ENCODE results near the gene MYO7A. TPM values are rescaled to one million over a fixed set of nuclear protein-coding genes. Genes with fewer than 3 reads are reported as not detected.

The MYO7A gene
- total RNA-seq, 2 experiments from 2014 or later: 0.61 to 0.63 TPM

- H3K9me3 ChIP-seq (ENCODE audit: control insufficient read depth in 1 of 2, insufficient read depth in 1 of 2, low read length in 2 of 2): no peaks in the 10 kb centered on the region
- Mint-ChIP-seq H3K4me1 (ENCODE audit: low read depth) (no peaks in the 10 kb centered on the region), H3K27ac (no peak overlapping the region), H3K27me3 (no peaks in the 10 kb centered on the region), H3K9me3 (no peaks in the 10 kb centered on the region), H3K4me3 (no peak overlapping the region), H3K36me3 (ENCODE audit: low read depth) (no peaks in the 10 kb centered on the region)
- no peak for TF ChIP-seq CTCF (IDR thresholded peaks at IDR 0.05)
- no peak for ATAC-seq (ENCODE audit: poor library complexity)
- H3K27me3 ChIP-seq (ENCODE audit: control insufficient read depth in 1 of 2, insufficient read depth in 2 of 2, low read length in 2 of 2): no peaks in the 10 kb centered on the region
- no peaks in the 10 kb centered on the region for H3K36me3 ChIP-seq (ENCODE audit: insufficient read depth, low read length)
- no peak for DNase-seq
- ChIA-PET POLR2A (no interaction called here), CTCF (no interaction called here)
- H3K4me1 ChIP-seq (ENCODE audit: insufficient read depth, low read length): no peaks in the 10 kb centered on the region
- H3K4me3 ChIP-seq (ENCODE audit: low read length): no peak overlapping the region
- intact Hi-C loops (cut with DNase I, micrococcal nuclease): no loop called here
- no peak overlapping the region for H3K27ac ChIP-seq (ENCODE audit: low read depth in 1 of 2, low read length in 2 of 2)
These were observed 116.4 kb downstream of the MYO7A start for GRCh38 chr11:77244277-77245027.

- no peak for DNase-seq
- no peak overlapping the region for H3K4me3 ChIP-seq (ENCODE audit: low read length)
- no peak for TF ChIP-seq CTCF (IDR thresholded peaks at IDR 0.05)
- H3K4me3 Mint-ChIP-seq: no peak overlapping the region
- no peak overlapping the region for H3K27ac ChIP-seq (ENCODE audit: low read depth in 1 of 2, low read length in 2 of 2)
- no peaks in the 10 kb centered on the region for H3K4me1 Mint-ChIP-seq (ENCODE audit: low read depth)
- H3K4me1 ChIP-seq (ENCODE audit: insufficient read depth, low read length): no peaks in the 10 kb centered on the region
- H3K36me3 ChIP-seq (ENCODE audit: insufficient read depth, low read length): no peaks in the 10 kb centered on the region
- H3K9me3 Mint-ChIP-seq: peaks cover 13% of the 10 kb centered on the region
- H3K9me3 ChIP-seq (ENCODE audit: control insufficient read depth in 1 of 2, insufficient read depth in 1 of 2, low read length in 2 of 2): peaks cover 0 to 17% of the 10 kb centered on the region in 2 experiments
- H3K36me3 Mint-ChIP-seq (ENCODE audit: low read depth): no peaks in the 10 kb centered on the region
- peaks cover 0 to 4% of the 10 kb centered on the region in 2 experiments for H3K27me3 ChIP-seq (ENCODE audit: control insufficient read depth in 1 of 2, insufficient read depth in 2 of 2, low read length in 2 of 2)
- H3K27me3 Mint-ChIP-seq: no peaks in the 10 kb centered on the region
- H3K27ac Mint-ChIP-seq: no peak overlapping the region
- ChIA-PET CTCF (no interaction called here), POLR2A (interaction anchor here (0.6 kb wide), 1 partner anchor 60 kb away, joined by 3 read pairs; no protein-coding TSS in a partner anchor)
- no peak for ATAC-seq (ENCODE audit: poor library complexity)
- intact Hi-C loops (cut with DNase I, micrococcal nuclease): no loop called here
These were observed 121.4 kb downstream of the MYO7A start for GRCh38 chr11:77249427-77249826.

GRCh38 chr11:77250881-77251640 is 123.0 kb downstream of the MYO7A start:
- Histone ChIP-seq H3K9me3 (ENCODE audit: control insufficient read depth in 1 of 2, insufficient read depth in 1 of 2, low read length in 2 of 2) (peaks cover 0 to 17% of the 10 kb centered on the region in 2 experiments), H3K36me3 (ENCODE audit: insufficient read depth, low read length) (no peaks in the 10 kb centered on the region), H3K4me1 (ENCODE audit: insufficient read depth, low read length) (no peaks in the 10 kb centered on the region), H3K27me3 (ENCODE audit: control insufficient read depth in 1 of 2, insufficient read depth in 2 of 2, low read length in 2 of 2) (peaks cover 0 to 4% of the 10 kb centered on the region in 2 experiments), H3K4me3 (ENCODE audit: low read length) (no peak overlapping the region), H3K27ac (ENCODE audit: low read depth in 1 of 2, low read length in 2 of 2) (no peak overlapping the region)
- CTCF ChIA-PET: no interaction called here
- no peak for TF ChIP-seq CTCF (IDR thresholded peaks at IDR 0.05)
- Mint-ChIP-seq H3K27me3 (peaks cover 5% of the 10 kb centered on the region), H3K4me1 (ENCODE audit: low read depth) (no peaks in the 10 kb centered on the region), H3K27ac (no peak overlapping the region), H3K4me3 (no peak overlapping the region), H3K9me3 (peaks cover 13% of the 10 kb centered on the region), H3K36me3 (ENCODE audit: low read depth) (no peaks in the 10 kb centered on the region)
- POLR2A ChIA-PET: no interaction called here
- DNase-seq (no peak), ATAC-seq (ENCODE audit: poor library complexity) (no peak)
- intact Hi-C loops (cut with DNase I, micrococcal nuclease): no loop called here

All from CD4-positive, alpha-beta T cell (primary cell).